ENCODE results near the gene PARD3. TPM values are rescaled to one million over a fixed set of nuclear protein-coding genes. Genes with fewer than 3 reads are reported as not detected.

The PARD3 gene
- total RNA-seq, 1 experiment from 2014 or later, result 46.3 TPM

- ATAC-seq (no peak), DNase-seq (ENCODE audit: low read depth, low spot score) (no peak)
- no peak overlapping the region for H3K9ac ChIP-seq (ENCODE audit: low read length)
- no peaks in the 10 kb centered on the region for H3K4me1 ChIP-seq (ENCODE audit: control insufficient read depth in 1 of 2, insufficient read depth in 2 of 2, low read length in 2 of 2)
- no peak overlapping the region for H2AFZ ChIP-seq (ENCODE audit: low read depth, low read length, poor library complexity, severe bottlenecking)
- intact Hi-C loops (cut with micrococcal nuclease), result no loop called here
- BruUV-seq (replicated peaks), result no TSS peak
- no peak overlapping the region for H3K4me2 ChIP-seq (ENCODE audit: low read length)
- ChIA-PET RAD21 (ENCODE audit: low non-redundant PET in 1 of 2, low total read pairs in 2 of 2, uncharacterized antibody in 2 of 2, unreplicated experiment in 2 of 2) (no interaction called here), POLR2A (no interaction called here), CTCF (no interaction called here)
- H3K27me3 ChIP-seq (ENCODE audit: insufficient read depth, low read length), result no peaks in the 10 kb centered on the region
- no peaks in the 10 kb centered on the region for H3K9me3 ChIP-seq (ENCODE audit: control insufficient read depth in 1 of 2, insufficient read depth in 1 of 2, low read depth in 1 of 2, low read length in 2 of 2)
- TF ChIP-seq, protein P1, sequence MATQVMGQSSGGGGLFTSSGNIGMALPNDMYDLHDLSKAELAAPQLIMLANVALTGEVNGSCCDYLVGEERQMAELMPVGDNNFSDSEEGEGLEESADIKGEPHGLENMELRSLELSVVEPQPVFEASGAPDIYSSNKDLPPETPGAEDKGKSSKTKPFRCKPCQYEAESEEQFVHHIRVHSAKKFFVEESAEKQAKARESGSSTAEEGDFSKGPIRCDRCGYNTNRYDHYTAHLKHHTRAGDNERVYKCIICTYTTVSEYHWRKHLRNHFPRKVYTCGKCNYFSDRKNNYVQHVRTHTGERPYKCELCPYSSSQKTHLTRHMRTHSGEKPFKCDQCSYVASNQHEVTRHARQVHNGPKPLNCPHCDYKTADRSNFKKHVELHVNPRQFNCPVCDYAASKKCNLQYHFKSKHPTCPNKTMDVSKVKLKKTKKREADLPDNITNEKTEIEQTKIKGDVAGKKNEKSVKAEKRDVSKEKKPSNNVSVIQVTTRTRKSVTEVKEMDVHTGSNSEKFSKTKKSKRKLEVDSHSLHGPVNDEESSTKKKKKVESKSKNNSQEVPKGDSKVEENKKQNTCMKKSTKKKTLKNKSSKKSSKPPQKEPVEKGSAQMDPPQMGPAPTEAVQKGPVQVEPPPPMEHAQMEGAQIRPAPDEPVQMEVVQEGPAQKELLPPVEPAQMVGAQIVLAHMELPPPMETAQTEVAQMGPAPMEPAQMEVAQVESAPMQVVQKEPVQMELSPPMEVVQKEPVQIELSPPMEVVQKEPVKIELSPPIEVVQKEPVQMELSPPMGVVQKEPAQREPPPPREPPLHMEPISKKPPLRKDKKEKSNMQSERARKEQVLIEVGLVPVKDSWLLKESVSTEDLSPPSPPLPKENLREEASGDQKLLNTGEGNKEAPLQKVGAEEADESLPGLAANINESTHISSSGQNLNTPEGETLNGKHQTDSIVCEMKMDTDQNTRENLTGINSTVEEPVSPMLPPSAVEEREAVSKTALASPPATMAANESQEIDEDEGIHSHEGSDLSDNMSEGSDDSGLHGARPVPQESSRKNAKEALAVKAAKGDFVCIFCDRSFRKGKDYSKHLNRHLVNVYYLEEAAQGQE (IDR thresholded peaks at IDR 0.05; ENCODE audit: low read depth), result no peak
- TF ChIP-seq FOSL1 (IDR thresholded peaks at IDR 0.05; ENCODE audit: low read depth), result no peak
- no peak for TF ChIP-seq YY1 (IDR thresholded peaks at IDR 0.05; ENCODE audit: extremely low read depth, insufficient replicate concordance, low read depth, low read length)
- no peak for TF ChIP-seq SIN3A (IDR thresholded peaks at IDR 0.05; ENCODE audit: low read depth)
- TF ChIP-seq ZFX (IDR thresholded peaks at IDR 0.05), result no peak
- TF ChIP-seq, protein P2, sequence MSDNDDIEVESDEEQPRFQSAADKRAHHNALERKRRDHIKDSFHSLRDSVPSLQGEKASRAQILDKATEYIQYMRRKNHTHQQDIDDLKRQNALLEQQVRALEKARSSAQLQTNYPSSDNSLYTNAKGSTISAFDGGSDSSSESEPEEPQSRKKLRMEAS (IDR thresholded peaks at IDR 0.05), result no peak
- no peak for TF ChIP-seq CEBPB (IDR thresholded peaks at IDR 0.05; ENCODE audit: low read depth)
- TF ChIP-seq EZH2phosphoT487 (IDR thresholded peaks at IDR 0.05; ENCODE audit: borderline replicate concordance), result no peak
- no peak for TF ChIP-seq ELF1 (IDR thresholded peaks at IDR 0.05; ENCODE audit: borderline replicate concordance, low read depth)
- TF ChIP-seq, protein P3, sequence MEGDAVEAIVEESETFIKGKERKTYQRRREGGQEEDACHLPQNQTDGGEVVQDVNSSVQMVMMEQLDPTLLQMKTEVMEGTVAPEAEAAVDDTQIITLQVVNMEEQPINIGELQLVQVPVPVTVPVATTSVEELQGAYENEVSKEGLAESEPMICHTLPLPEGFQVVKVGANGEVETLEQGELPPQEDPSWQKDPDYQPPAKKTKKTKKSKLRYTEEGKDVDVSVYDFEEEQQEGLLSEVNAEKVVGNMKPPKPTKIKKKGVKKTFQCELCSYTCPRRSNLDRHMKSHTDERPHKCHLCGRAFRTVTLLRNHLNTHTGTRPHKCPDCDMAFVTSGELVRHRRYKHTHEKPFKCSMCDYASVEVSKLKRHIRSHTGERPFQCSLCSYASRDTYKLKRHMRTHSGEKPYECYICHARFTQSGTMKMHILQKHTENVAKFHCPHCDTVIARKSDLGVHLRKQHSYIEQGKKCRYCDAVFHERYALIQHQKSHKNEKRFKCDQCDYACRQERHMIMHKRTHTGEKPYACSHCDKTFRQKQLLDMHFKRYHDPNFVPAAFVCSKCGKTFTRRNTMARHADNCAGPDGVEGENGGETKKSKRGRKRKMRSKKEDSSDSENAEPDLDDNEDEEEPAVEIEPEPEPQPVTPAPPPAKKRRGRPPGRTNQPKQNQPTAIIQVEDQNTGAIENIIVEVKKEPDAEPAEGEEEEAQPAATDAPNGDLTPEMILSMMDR (IDR thresholded peaks at IDR 0.05 in 2 of 3, conservative IDR thresholded peaks at IDR 0.05 in 1 of 3; ENCODE audit: borderline replicate concordance in 1 of 3, insufficient read depth in 1 of 3, low read depth in 2 of 3, low read length in 2 of 3), result no peak
- TF ChIP-seq, protein P4, sequence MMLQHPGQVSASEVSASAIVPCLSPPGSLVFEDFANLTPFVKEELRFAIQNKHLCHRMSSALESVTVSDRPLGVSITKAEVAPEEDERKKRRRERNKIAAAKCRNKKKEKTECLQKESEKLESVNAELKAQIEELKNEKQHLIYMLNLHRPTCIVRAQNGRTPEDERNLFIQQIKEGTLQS (IDR thresholded peaks at IDR 0.05), result no peak
- no peak for TF ChIP-seq ZNF274 (IDR thresholded peaks at IDR 0.05; ENCODE audit: low read depth, low read length)
- TF ChIP-seq EGR1 (IDR thresholded peaks at IDR 0.05; ENCODE audit: low read depth), result no peak
- no peak for TF ChIP-seq TCF7L2 (IDR thresholded peaks at IDR 0.05; ENCODE audit: borderline replicate concordance, extremely low read depth, insufficient read depth, insufficient read length)
- TF ChIP-seq CBX3 (IDR thresholded peaks at IDR 0.05; ENCODE audit: low read depth), result no peak
- no peak for TF ChIP-seq EZH2 (IDR thresholded peaks at IDR 0.05)
- no peak for TF ChIP-seq SP1 (IDR thresholded peaks at IDR 0.05; ENCODE audit: low read depth)
- no peak for TF ChIP-seq SRF (IDR thresholded peaks at IDR 0.05; ENCODE audit: low read depth)
- no peaks in the 10 kb centered on the region for H3K79me2 ChIP-seq (ENCODE audit: insufficient read depth, low read length)
- no peaks in the 10 kb centered on the region for H4K20me1 ChIP-seq (ENCODE audit: insufficient read depth)
- no peaks in the 10 kb centered on the region for H3K36me3 ChIP-seq (ENCODE audit: control insufficient read depth in 1 of 2, insufficient read depth in 2 of 2, low read length in 2 of 2)
- H3K4me3 ChIP-seq (replicated peaks in 1 of 2; ENCODE audit: low read depth in 1 of 2, low read length in 2 of 2), result no peak overlapping the region
- no peak overlapping the region for H3K27ac ChIP-seq (ENCODE audit: low read depth, low read length)
- no peaks in the 10 kb centered on the region for H3K9me2 ChIP-seq (ENCODE audit: insufficient read depth)
Observed at GRCh38 chr10:34078745-34079470, 736.2 kb downstream of the PARD3 start.

All from HCT116 (cell line).